ENCODE results near the gene MSH5. TPM values are rescaled to one million over a fixed set of nuclear protein-coding genes. Genes with fewer than 3 reads are reported as not detected.

The MSH5 gene
- total RNA-seq, 1 experiment from 2014 or later = 90.4 TPM

- Histone ChIP-seq H4K20me1 (ENCODE audit: insufficient read depth) (no peaks in the 10 kb centered on the region), H3K4me1 (ENCODE audit: control insufficient read depth in 1 of 2, insufficient read depth in 2 of 2, low read length in 2 of 2) (peaks cover 24 to 45% of the 10 kb centered on the region in 2 experiments), H3K79me2 (ENCODE audit: insufficient read depth, low read length) (peaks cover 52% of the 10 kb centered on the region), H3K27ac (ENCODE audit: low read depth, low read length) (peak overlapping the region; percentile 98), H3K9me3 (ENCODE audit: control insufficient read depth in 1 of 2, insufficient read depth in 1 of 2, low read depth in 1 of 2, low read length in 2 of 2) (no peaks in the 10 kb centered on the region), H3K4me3 (replicated peaks in 1 of 2; ENCODE audit: low read depth in 1 of 2, low read length in 2 of 2) (peak overlapping the region; percentile 70 to 93), H3K27me3 (ENCODE audit: insufficient read depth, low read length) (no peaks in the 10 kb centered on the region), H3K9ac (ENCODE audit: low read length) (peak overlapping the region; percentile 97), H3K36me3 (ENCODE audit: control insufficient read depth in 1 of 2, insufficient read depth in 2 of 2, low read length in 2 of 2) (peaks cover 8 to 22% of the 10 kb centered on the region in 2 experiments; a peak in 3 of 4 replicates), H3K4me2 (ENCODE audit: low read length) (peak overlapping the region; percentile 99), H2AFZ (ENCODE audit: low read depth, low read length, poor library complexity, severe bottlenecking) (no peak overlapping the region), H3K9me2 (ENCODE audit: insufficient read depth) (no peaks in the 10 kb centered on the region)
- POLR2A ChIA-PET = interaction anchor here (0.6 to 2.4 kb wide), 8 partner anchors 10 to 92 kb away, joined by 3 to 19 read pairs (median 5); partner anchors contain the start of genes ABHD16A, HSPA1B, LSM2 and VWA7
- BruUV-seq (replicated peaks) = no TSS peak
- intact Hi-C loops (cut with micrococcal nuclease) = no loop called here
- TF ChIP-seq POLR2AphosphoS5 (IDR thresholded peaks at IDR 0.05; ENCODE audit: low read depth, low read length) (no peak), ZFX (IDR thresholded peaks at IDR 0.05) (peak; percentile 22; the same call in 1 of the 2 replicates)
- RAD21 ChIA-PET (ENCODE audit: low non-redundant PET in 1 of 2, low total read pairs in 2 of 2, uncharacterized antibody in 2 of 2, unreplicated experiment in 2 of 2) = interaction anchor here in 1 of 2 experiments (1.6 kb wide), 1 partner anchor 32 kb away, joined by 5 read pairs; the partner anchor contains the start of gene HSPA1B
- ATAC-seq = peak; percentile 49
- CTCF ChIA-PET = interaction anchor here (1.1 to 1.8 kb wide), 5 partner anchors 11 to 111 kb away, joined by 3 to 16 read pairs (median 5); partner anchors contain the start of genes HSPA1B, LSM2 and VWA7
- no peak for DNase-seq (ENCODE audit: low read depth, low spot score)
These were observed 55.2 kb downstream of the MSH5 start for GRCh38 chr6:31794866-31795615.

- ChIA-PET RAD21 (ENCODE audit: low non-redundant PET in 1 of 2, low total read pairs in 2 of 2, uncharacterized antibody in 2 of 2, unreplicated experiment in 2 of 2) (interaction anchor here in 1 of 2 experiments (1.6 kb wide), 1 partner anchor 31 kb away, joined by 5 read pairs; the partner anchor contains the start of gene HSPA1B), CTCF (interaction anchor here (0.7 to 1.8 kb wide), 7 partner anchors 11 to 127 kb away, joined by 3 to 16 read pairs (median 3); partner anchors contain the start of genes HSPA1B, LSM2 and VWA7), POLR2A (interaction anchor here (0.6 to 2.4 kb wide), 8 partner anchors 10 to 93 kb away, joined by 4 to 19 read pairs (median 5); partner anchors contain the start of genes ABHD16A, HSPA1B, LSM2 and NEU1)
- DNase-seq (ENCODE audit: low read depth, low spot score) = peak; percentile 82
- peaks cover 46% of the 10 kb centered on the region for H3K79me2 ChIP-seq (ENCODE audit: insufficient read depth, low read length)
- peak; percentile 80 for ATAC-seq
- intact Hi-C loops (cut with micrococcal nuclease) = loop anchor here (1.0 kb wide), 1 partner anchor 32 kb away; the partner anchor contains the start of gene HSPA1B
- H3K27ac ChIP-seq (ENCODE audit: low read depth, low read length) = peak within 1 kb of the TSS; percentile 98
- H3K27me3 ChIP-seq (ENCODE audit: insufficient read depth, low read length) = no peaks in the 10 kb centered on the region
- H3K9me3 ChIP-seq (ENCODE audit: control insufficient read depth in 1 of 2, insufficient read depth in 1 of 2, low read depth in 1 of 2, low read length in 2 of 2) = no peaks in the 10 kb centered on the region
- BruUV-seq (replicated peaks) = no TSS peak
- peaks cover 5 to 15% of the 10 kb centered on the region in 2 experiments; a peak in 3 of 4 replicates for H3K36me3 ChIP-seq (ENCODE audit: control insufficient read depth in 1 of 2, insufficient read depth in 2 of 2, low read length in 2 of 2)
- H3K9me2 ChIP-seq (ENCODE audit: insufficient read depth) = no peaks in the 10 kb centered on the region
- no peak within 1 kb of the TSS for H2AFZ ChIP-seq (ENCODE audit: low read depth, low read length, poor library complexity, severe bottlenecking)
- H3K4me3 ChIP-seq (replicated peaks in 1 of 2; ENCODE audit: low read depth in 1 of 2, low read length in 2 of 2) = peak within 1 kb of the TSS; percentile 70 to 93
- peak within 1 kb of the TSS; percentile 97 for H3K9ac ChIP-seq (ENCODE audit: low read length)
- peak within 1 kb of the TSS; percentile 99 for H3K4me2 ChIP-seq (ENCODE audit: low read length)
- H3K4me1 ChIP-seq (ENCODE audit: control insufficient read depth in 1 of 2, insufficient read depth in 2 of 2, low read length in 2 of 2) = peaks cover 24 to 45% of the 10 kb centered on the region in 2 experiments
- H4K20me1 ChIP-seq (ENCODE audit: insufficient read depth) = no peaks in the 10 kb centered on the region
- TF ChIP-seq EGR1 (IDR thresholded peaks at IDR 0.05; ENCODE audit: low read depth) = peak; percentile 59
- TF ChIP-seq ELF1 (IDR thresholded peaks at IDR 0.05; ENCODE audit: borderline replicate concordance, low read depth) = no peak
- peak; percentile 49 for TF ChIP-seq YY1 (IDR thresholded peaks at IDR 0.05; ENCODE audit: extremely low read depth, insufficient replicate concordance, low read depth, low read length)
- TF ChIP-seq EZH2 (IDR thresholded peaks at IDR 0.05) = no peak
- TF ChIP-seq POLR2AphosphoS5 (IDR thresholded peaks at IDR 0.05; ENCODE audit: low read depth, low read length) = peak; percentile 63
- TF ChIP-seq CTCF (IDR thresholded peaks at IDR 0.05 in 2 of 3, conservative IDR thresholded peaks at IDR 0.05 in 1 of 3; ENCODE audit: borderline replicate concordance in 1 of 3, insufficient read depth in 1 of 3, low read depth in 2 of 3, low read length in 2 of 3) = peak; percentile 56 to 98 (median 82)
- no peak for TF ChIP-seq SRF (IDR thresholded peaks at IDR 0.05; ENCODE audit: low read depth)
- peak; percentile 92 for TF ChIP-seq RAD21 (IDR thresholded peaks at IDR 0.05; ENCODE audit: low read depth)
- peak; percentile 23; the same call in 1 of the 2 replicates for TF ChIP-seq ZFX (IDR thresholded peaks at IDR 0.05)
- no peak for TF ChIP-seq FOSL1 (IDR thresholded peaks at IDR 0.05; ENCODE audit: low read depth)
- peak; percentile 47; the same call in 1 of the 2 replicates for TF ChIP-seq SP1 (IDR thresholded peaks at IDR 0.05; ENCODE audit: low read depth)
- no peak for TF ChIP-seq CEBPB (IDR thresholded peaks at IDR 0.05; ENCODE audit: low read depth)
- TF ChIP-seq SIN3A (IDR thresholded peaks at IDR 0.05; ENCODE audit: low read depth) = peak; percentile 84
- 0 out of 2 replicates have a peak, but pooled peaks have one; percentile 29 for TF ChIP-seq CBX3 (IDR thresholded peaks at IDR 0.05; ENCODE audit: low read depth)
- no peak for TF ChIP-seq POLR2A (IDR thresholded peaks at IDR 0.05; ENCODE audit: borderline replicate concordance, extremely low read depth, insufficient read depth, insufficient read length)
These were observed 56.0 kb downstream of the MSH5 start, which contains the start of gene VARS1 for GRCh38 chr6:31795616-31796298. Gene VARS1 (minus strand): TSS chr6:31795752. CDS start chr6:31795217, 535 bp downstream.

Data from HCT116 (cell line).